Stimulated activated CD4-positive, alpha-beta T cell treated with anti-CD3 and anti-CD28 coated beads, Interleukin-1b, Interleukin-23, amount 100 ng/mL, for 48 hours (primary cell): ENCODE measurements around the gene COQ5.
"Not testable (repeated sequence)": the region's sequence is repeated elsewhere in the genome, so short reads cannot be mapped to it uniquely, and the experiment has no call there.

Source experiments
- DNase-seq: peaks from one replicate; pipeline ENCODE4 v3.0.0-alpha.2; 2020

COQ5 gene

GRCh38 chr12:120522568-120522967 lies 6.4 kb downstream of the COQ5 start:
- no peak for DNase-seq

DNA sequence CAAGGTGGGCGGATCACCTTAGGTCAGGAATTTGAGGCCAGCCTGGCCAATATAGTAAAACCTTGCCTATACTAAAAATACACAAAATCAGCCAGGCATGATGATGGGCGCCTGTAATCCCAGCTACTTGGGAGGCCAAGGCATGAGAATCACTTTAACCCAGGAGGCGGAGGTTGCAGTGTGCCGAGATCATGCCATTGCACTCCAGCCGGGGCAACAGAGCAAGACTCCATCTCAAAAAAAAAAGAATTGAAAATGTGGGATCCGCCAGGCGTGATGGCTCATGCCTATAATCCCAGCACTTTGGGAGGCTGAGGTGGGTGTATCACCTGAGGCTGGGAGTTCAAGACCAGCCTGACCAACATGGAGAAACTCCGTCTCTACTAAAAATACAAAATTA lies 9.6 kb downstream of the COQ5 start:
- DNase-seq = not testable (repeated sequence)

DNA sequence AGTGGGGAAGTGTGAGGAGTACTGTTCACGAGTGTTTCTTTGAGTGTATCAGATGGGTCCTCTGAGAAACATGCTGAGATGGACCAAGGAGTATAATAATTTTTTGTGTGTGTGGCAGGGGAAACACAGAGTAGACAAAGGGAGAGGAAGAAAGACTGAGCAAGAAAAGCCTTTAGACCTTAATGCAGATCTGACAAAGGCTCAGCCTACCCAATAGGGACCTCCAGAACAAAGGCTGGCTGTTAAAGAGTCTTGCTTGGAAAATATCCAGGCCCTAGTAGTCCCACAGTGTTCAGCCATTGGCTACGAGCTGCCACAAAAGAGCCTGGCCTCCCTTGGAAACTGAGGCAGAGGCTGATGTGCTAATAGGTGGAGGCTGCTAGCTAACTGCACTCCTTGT lies 13.5 kb downstream of the COQ5 start:
- no peak for DNase-seq

- no peak for DNase-seq
Observed at GRCh38 chr12:120514002-120514401, 15.0 kb downstream of the COQ5 start.

- no peak for DNase-seq
Observed at GRCh38 chr12:120508537-120508936, 20.4 kb downstream of the COQ5 start.

DNA sequence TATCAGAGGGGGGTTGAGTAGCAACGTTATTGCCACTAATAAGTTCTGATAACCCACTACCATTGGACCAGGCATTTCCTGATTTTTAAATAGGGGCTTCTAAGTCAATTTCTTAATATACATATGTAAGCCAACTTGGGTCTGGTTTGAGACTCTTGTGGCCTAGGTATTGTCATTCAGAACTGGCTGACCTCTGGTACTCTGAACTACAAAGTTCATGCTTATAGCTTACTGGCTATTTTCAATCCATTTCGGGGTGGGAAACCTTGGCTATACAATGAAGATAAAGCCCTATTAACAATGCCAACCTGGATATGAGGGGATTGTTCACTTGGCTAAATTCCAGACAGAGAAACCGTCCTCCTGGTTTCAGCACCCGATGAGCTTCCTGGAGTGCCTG lies 24.4 kb downstream of the COQ5 start:
- no peak for DNase-seq

GRCh38 chr12:120500581-120500980 lies 28.4 kb downstream of the COQ5 start:
- DNase-seq = no peak

DNA sequence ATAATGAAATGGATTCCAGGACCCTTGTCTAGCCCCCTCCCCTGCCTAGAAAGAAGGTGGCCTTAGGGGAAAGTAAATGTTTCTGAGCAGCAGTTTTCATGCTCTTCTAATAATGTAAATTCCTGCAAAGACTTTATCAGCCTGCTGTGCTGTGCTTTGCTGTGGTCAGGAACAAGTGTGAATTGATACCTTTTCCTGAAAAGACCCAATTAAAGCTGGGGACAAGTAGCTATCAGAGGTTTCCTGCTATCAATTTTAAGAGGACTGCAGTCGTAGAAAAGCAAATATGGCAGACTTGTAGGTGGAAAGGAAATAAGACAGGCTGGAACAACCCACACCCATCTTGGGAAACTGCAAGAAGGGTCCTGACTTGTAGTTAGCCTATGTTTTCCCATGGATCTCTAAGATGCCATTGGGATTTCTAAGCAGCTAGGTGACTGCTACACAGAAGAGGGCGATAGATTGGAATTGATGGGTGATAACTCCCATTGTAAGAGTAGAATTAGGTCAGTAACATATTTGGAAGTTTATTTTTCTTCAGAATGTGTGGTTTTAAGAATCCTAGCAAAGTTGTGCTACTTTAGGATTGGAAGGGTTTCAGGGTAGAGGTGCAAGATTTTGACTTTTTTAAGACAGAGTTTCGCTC lies 30.0 kb downstream of the COQ5 start:
- no peak for DNase-seq

DNA sequence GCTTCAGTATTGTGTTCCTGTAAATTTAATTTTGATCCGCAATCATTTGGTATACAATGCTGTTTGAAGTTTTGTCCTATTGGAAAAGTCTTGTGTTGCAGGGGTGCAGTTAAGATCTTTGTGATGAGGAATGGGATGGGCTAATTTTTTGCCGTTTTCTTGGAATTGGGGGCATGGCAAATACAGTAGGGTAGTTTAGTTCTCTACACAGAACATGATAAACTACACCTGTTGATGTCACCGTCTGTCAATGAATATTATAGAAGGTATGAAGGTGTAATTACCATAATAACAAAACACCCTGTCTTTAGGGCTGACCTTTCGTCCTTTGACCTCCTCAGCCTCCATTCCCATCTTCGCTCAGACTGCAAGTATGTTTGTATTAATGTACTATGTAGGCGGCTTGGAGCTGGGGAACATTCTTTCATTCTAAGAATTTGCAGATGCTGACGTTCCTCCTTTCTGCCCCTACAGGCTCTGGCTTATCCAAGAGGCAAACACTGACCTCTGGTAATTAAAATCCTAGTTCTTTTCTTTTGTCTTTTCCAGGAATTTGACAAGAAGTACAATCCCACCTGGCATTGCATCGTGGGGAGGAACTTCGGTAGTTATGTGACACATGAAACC lies 31.3 kb downstream of the COQ5 start:
- DNase-seq = no peak

DNA sequence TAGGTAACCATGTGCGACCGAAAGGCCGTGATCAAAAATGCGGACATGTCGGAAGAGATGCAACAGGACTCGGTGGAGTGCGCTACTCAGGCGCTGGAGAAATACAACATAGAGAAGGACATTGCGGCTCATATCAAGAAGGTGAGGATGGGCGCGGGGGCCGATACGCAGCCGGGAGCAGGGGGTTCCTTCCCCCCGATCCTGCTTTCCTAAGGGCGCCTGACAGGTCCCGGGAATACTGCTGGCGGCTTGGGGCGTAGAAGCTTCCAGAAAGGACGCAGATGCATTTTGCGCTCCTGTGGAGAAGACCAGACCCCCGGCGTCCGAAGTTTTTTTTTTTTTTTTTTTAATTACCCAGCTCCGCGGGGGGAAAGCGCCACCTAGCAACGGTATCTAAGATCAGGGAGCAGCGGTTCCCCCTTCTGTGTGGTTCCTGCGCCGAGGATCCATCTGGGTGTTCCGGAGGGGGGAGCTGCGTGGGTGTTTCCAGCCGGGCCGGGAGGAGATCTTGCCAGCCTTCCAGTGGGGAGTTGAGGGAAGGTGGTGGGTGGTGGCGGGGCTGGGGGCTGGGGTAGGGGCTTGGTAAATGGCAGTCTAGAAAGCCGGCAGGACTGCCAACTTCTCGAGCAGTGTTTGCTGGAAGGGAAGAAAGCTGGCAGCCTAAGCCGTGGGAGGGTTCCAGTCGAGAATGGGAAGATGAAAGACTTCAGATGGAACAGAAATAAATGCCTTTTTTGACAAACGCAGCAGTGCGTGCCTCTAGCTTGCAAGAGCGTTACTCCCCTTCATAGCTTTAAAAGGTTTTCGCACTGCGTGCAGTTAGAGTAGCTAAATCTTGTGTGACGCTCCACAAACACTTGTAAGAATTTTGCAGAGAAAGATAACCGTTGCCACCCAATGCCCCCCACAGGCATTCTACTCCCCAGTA lies 32.3 kb downstream of the COQ5 start:
- DNase-seq = peak; percentile 33

DNA sequence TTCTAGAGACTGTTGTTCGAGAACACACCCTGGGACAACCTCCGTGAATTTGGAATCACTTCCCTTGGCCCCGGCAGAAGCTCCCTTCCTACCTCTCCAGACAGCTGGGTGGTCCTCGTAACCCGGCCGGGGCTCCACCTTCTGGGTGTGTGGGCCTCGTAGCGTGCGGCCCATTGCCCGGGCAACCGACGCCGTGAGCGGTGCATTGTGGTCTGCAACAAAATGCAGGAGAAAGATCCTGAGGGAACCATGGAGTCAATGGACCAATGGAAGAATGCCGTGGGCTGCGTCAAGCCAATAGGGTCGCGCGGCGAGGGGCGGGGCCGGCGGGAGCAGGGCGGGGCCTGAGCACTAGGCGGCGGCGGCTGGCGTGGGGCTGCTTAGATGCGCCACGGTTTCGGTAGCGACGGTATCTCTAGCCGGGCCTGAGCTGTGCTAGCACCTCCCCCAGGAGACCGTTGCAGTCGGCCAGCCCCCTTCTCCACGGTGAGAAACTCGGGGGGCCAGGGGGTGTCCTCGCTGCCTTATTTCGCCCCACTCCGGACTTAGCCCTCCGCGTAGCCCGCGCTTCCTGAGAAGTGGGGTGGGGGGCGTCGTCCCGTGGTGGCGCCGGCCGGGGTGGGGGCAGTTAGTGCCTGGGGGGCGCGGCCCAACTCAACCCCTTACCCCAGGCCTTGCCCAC lies 33.1 kb downstream of the COQ5 start, which contains the start of gene DYNLL1:
Gene DYNLL1, plus strand, starts transcription at position 383 of the 682 bp plus-strand sequence. CDS start 309 bp downstream, outside the sequence.
- DNase-seq = peak; percentile 97

- peak; percentile 4 for DNase-seq
Observed at GRCh38 chr12:120495186-120495730, 33.7 kb downstream of the COQ5 start.

- no peak for DNase-seq
Observed at GRCh38 chr12:120490833-120491512, 38.0 kb downstream of the COQ5 start.

- DNase-seq = no peak
Observed at GRCh38 chr12:120490325-120490724, 38.6 kb downstream of the COQ5 start.

- DNase-seq = no peak
Observed at GRCh38 chr12:120489018-120489417, 39.9 kb downstream of the COQ5 start.

DNA sequence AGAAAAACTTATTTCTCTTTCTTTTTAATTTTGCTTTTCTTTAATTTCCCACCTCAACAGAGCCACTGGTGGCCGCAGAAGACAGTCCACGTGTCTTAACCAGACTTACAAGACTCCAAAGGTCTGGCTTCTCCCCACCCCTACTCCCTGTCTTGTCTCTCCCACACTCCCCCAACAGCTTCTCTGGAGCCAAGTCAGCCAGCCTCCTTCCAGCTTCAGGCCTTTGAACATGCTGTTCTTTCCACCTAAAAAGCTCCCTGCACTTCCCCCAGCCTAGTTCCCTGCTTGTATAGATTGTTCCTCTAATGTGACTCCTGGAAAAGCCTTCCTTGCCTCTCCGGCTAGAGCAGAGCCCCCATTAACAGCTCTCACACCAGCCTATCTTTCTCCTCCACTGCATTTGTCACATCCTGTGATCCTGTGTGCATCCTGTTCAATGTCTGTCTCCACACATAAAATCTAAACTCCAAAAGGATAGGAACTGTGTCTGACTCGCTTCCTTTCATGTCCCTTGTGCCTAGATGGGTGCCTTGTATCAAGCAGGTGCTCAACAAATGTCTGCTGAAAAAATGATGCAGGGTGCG lies 40.8 kb downstream of the COQ5 start:
- DNase-seq = no peak

GRCh38 chr12:120487552-120487951 lies 41.4 kb downstream of the COQ5 start:
- not testable (repeated sequence) for DNase-seq

DNA sequence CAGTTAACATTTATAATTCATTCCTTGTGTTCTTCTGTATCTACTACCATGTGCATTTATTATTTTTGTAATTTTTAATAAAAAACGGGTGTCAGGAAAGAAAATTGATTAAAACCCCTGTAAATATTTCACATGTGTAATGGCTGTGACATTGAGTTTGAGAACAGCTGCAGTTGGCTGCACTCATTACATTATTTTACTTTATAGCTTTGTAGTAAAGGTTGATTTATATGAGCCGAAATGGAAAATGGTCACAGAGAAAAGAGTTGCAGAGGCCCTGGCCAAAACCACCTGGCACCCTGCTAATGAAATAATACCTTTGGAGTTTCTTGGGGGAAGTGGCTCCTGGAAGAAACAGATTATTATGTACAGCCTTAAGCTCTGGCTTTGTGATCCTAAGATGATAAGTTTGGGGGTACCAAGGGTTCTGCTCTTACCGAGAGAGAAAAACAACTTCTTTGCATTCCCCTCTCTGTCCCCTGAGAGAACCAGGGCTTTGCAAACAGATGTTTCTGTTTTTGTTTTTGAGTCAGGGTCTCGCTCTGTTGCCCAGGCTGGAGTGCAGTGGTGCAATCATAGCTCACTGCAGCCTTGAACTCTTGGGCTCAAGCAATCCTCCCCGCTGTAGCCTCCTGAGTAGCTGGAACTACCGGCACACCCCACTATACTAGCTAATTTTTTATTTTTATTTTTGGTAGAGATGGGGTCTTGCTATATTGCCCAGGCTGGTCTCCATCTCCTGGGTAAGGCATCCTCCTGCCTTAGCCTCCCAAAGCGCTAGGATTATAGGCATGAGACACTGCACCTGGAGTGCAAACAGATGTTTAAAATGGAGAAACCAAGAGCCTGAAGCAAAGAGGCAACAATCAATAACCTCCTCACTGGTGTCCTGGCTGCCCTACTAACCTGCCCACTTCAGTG lies 42.7 kb downstream of the COQ5 start:
- no peak for DNase-seq

GRCh38 chr12:120483621-120484020 lies 45.3 kb downstream of the COQ5 start:
- DNase-seq = no peak

- no peak for DNase-seq
Observed at GRCh38 chr12:120481022-120481767, 47.8 kb downstream of the COQ5 start.
